ENCODE measurements around the gene PPP1R17.

Gene PPP1R17

GRCh38 chr7:31687024-31687748 is at the start of gene PPP1R17:
TSS of gene PPP1R17 (plus strand) at chr7:31687215. CDS start at chr7:31692442, 5,227 bp downstream.
- no peak for DNase-seq (ENCODE audit: low read depth in 1 of 2, low spot score in 1 of 2)

DNA sequence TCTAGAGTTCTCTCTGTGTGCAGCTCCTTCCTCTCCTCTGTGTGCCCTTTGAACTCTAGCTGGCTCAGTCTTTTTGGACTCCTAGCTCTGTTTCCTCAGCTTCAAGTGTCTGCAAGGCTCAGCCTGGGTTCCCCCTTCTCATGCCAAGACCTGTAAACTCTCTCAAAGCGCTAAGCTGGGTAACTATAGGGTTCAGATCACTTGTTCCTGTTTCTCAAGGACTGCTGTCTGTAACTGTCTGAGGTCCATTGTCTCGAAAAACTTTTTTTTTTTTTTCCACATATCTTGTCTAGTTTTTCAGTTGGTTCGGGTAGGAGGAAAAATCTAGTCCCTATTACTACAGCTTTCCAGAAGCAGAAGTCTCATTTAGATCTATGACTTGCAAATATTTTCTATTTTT is 46.6 kb upstream of the PPP1R17 start:
- DNase-seq (ENCODE audit: low read depth in 1 of 2, low spot score in 1 of 2) = no peak

- no peak for DNase-seq (ENCODE audit: low read depth in 1 of 2, low spot score in 1 of 2)
Measured at GRCh38 chr7:31642681-31643115, 44.3 kb upstream of the PPP1R17 start.

DNA sequence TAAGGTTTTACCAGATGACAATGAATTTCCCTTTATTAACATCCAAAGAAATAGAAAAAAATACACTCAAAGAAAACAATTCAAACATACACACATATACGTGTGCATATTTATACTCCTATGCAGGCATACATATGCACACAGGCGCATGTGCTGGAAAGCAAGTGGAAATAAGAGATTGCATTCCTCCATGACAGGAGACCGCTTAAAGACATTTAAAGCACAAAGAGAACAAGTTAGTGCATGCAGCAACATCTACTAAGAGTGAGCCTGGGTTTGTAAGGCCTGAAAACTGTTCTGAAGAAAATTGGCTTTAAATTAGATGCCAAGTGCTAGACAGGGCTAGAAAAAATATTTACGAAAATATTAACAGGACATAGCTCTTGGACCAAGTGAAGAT is 40.1 kb upstream of the PPP1R17 start:
- DNase-seq (ENCODE audit: low read depth in 1 of 2, low spot score in 1 of 2) = no peak

DNA sequence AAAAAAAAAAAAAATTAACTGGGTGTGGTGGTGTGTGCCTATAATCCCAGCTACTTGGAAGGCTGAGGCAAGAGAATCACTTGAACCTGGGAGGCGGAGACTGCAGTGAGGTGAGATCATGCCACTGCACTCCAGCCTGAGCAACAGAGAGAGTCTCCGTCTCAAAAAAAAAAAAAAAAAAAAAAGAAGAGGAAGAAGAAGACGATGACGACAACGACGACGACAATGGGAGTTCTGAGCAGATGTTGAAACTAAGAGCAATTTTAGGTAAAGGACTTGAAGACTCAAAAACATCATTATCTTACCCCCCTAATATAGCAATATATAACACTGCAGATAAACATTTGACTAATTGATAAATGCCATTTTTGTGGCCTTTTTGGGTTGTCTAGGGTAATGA is 39.5 kb upstream of the PPP1R17 start:
- DNase-seq (ENCODE audit: low read depth in 1 of 2, low spot score in 1 of 2) = no peak

DNA sequence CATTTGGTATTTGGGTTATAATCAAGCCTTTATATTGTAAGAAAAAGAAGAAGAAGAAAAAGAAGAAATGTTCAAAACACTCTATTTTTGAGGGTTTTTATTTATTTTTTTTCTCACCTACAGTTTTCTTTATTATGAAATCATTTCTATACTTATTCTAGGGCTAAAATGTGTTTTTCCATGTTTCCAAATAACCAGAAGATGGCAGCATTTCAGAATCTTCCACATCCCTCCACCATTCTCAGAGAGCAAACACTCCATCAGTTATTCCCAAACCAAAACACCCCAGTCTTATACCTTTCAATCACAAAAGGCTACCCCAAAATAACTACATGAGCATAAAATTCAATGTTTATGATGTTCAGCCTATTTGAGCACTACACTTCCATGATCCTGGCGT is 38.7 kb upstream of the PPP1R17 start:
- no peak for DNase-seq (ENCODE audit: low read depth in 1 of 2, low spot score in 1 of 2)

GRCh38 chr7:31648880-31649279 is 38.1 kb upstream of the PPP1R17 start:
- DNase-seq (ENCODE audit: low read depth in 1 of 2, low spot score in 1 of 2) = no peak

DNA sequence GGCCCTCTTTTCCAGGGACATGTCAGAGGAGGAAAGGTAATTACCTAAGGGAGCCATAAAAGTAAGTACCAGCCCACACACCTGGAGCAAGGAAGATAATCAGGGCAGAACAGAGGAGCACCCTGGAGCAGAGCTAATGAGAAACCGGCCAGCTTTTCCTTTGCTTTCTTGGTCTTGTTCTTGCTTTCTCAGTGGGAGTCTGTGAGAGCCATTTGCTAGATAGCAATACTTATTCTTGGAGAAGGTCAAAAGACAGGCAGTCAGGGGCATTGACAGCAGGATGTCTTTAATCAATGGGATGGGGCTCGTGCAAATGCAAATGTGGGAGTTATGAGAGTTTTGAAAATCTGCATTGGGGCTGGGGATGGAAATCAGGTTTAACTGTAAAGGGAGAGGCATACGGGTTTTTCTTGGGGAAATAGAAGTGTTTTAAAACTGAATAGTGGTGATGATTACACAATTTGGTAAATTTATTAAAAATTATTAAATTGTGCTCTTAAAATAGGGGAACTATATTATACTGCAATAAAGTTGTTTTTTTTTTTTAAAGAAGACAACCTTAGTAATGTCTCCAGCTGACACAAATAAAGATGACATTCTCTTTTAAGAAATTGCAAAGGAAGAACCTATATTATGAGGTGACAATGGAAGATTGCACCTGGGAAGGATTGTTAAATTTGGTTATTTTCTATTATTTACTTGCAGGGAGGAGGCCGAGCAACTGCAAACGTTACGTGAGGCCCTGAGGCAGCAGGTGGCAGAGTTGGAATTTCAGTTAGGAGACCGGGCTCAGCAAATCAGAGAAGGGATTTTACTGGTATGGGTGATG is 35.6 kb upstream of the PPP1R17 start:
- DNase-seq (ENCODE audit: low read depth in 1 of 2, low spot score in 1 of 2) = no peak

DNA sequence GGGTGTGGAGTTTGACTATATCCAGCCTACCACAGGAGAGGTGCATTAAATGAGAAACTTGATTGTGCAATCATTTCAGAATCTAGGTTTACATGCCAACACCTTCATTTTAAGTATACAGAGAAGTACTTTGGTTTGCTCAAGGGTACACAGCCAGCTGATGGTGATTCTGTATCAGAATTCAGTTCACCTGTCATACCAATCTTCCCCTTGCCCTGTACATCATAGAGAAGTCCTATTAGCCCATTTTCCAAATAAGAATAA is 35.0 kb upstream of the PPP1R17 start:
- no peak for DNase-seq (ENCODE audit: low read depth in 1 of 2, low spot score in 1 of 2)

GRCh38 chr7:31663072-31663471 is 23.9 kb upstream of the PPP1R17 start:
- DNase-seq (ENCODE audit: low read depth in 1 of 2, low spot score in 1 of 2) = no peak

DNA sequence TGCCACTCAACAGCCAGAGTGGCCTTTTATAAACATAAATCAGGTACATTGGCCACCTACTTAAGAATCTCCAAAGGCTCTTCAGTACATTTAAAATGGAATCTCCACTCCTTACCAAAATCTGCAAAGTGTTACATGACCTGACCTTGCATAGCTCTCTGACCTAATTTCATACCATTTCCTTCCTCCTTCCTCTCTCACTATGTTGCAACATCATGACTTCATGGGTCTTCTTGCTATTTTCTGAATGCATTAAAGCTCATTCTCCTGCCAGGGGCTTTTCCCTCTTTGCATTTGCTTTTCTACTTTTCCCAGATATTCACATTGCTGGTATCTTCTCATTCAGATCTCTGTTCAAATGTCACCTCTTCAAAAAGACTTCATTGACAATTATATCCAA is 22.1 kb upstream of the PPP1R17 start:
- no peak for DNase-seq (ENCODE audit: low read depth in 1 of 2, low spot score in 1 of 2)

- DNase-seq (ENCODE audit: low read depth in 1 of 2, low spot score in 1 of 2) = no peak
Measured at GRCh38 chr7:31665546-31665945, 21.5 kb upstream of the PPP1R17 start.

- no peak for DNase-seq (ENCODE audit: low read depth in 1 of 2, low spot score in 1 of 2)
Measured at GRCh38 chr7:31669461-31669860, 17.6 kb upstream of the PPP1R17 start.

DNA sequence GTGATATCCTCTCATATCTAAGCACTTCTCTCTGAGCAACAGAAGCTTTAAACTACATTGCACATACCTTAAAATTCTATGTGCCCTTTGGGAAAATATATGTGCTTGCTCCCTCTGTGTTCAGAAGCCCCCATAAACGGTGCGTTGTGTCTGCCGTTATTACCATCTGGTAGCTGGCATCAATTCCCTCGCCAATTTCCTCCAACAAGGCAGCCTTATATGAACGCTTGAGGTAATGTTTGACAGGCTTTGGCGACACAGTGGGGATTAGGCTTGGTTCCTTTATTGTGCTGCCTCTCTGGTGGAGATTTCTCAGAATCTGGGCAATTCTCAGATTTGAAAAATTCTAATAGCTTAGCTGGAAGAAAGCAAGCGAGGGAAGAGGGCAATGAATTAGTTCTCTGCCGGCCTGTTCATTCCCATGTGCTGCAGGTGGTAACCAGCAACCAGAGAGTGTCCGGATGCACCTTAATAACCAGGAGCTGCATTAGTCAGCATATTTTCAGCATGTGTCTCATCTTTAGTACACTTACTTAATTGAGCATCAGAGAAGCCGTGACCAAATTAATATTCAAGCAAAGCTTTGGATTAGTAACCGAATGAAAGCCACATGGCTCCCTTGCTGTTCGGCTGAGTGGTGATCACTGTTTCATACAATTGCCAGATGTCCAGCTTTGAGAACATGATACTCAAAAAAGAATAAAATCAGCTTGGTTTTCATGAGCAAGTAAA is 7.3 kb upstream of the PPP1R17 start:
- no peak for DNase-seq (ENCODE audit: low read depth in 1 of 2, low spot score in 1 of 2)

DNA sequence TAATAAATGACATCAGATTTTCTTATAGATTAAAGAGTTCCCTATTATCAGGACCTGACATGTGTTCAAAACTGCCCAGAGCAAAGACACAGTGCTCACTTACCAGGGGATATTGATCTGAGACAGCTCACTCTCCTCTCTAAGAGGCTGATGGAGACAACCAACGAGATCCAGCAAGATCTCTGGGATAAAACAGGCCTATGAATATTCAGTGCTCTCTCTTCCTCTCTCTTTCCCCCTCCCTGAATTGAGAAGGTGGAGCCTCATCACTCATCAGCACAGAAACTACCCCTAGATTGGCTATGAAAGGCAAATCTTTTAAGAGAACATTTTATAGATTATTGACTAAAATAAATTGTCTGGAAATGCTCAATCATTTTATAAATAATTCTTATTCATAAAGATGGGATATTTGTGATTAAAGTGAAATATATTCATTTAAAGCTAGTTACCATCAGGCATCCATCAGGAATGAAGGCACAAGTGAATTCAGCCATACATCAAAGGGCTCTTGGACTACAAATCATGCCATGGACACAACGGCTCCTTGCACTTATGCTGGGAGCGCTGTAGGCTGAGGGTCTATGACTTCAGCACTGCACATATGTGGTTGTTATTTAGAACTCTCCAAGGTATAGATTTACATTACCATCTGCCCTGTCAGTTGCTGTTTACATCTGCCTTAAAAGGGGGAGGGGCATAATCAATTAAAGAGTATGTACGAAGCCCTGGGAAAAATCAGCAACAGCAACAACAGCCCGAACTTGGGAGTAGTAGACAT is 3.4 kb upstream of the PPP1R17 start:
- no peak for DNase-seq (ENCODE audit: low read depth in 1 of 2, low spot score in 1 of 2)

- DNase-seq (ENCODE audit: low read depth in 1 of 2, low spot score in 1 of 2) = no peak
Measured at GRCh38 chr7:31688372-31688771, 1.4 kb downstream of the PPP1R17 start.

- DNase-seq (ENCODE audit: low read depth in 1 of 2, low spot score in 1 of 2) = no peak
Measured at GRCh38 chr7:31688996-31689395, 2.0 kb downstream of the PPP1R17 start.

DNA sequence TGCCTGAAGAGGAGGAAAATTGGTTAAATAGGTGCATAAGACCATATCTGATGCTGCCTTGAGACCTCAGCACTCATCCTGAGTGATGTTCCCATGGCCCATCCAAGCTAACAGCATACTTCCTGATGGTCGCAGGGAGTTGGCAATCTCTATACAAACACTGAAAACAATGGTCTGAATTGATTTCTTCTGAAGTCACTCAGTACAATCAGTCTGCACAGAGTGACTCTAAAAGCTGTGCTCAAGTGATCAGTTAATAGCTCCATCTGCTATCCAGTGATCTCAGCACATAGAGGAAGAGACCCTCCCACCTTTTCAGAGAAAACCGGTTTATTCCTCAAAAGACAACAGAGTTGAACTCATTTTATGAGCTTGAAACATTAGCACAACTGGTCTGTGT is 3.9 kb downstream of the PPP1R17 start:
- no peak for DNase-seq (ENCODE audit: low read depth in 1 of 2, low spot score in 1 of 2)

GRCh38 chr7:31692451-31692850 is 5.4 kb downstream of the PPP1R17 start:
- no peak for DNase-seq (ENCODE audit: low read depth in 1 of 2, low spot score in 1 of 2)

- no peak for DNase-seq (ENCODE audit: low read depth in 1 of 2, low spot score in 1 of 2)
Measured at GRCh38 chr7:31692871-31693270, 5.9 kb downstream of the PPP1R17 start.

DNA sequence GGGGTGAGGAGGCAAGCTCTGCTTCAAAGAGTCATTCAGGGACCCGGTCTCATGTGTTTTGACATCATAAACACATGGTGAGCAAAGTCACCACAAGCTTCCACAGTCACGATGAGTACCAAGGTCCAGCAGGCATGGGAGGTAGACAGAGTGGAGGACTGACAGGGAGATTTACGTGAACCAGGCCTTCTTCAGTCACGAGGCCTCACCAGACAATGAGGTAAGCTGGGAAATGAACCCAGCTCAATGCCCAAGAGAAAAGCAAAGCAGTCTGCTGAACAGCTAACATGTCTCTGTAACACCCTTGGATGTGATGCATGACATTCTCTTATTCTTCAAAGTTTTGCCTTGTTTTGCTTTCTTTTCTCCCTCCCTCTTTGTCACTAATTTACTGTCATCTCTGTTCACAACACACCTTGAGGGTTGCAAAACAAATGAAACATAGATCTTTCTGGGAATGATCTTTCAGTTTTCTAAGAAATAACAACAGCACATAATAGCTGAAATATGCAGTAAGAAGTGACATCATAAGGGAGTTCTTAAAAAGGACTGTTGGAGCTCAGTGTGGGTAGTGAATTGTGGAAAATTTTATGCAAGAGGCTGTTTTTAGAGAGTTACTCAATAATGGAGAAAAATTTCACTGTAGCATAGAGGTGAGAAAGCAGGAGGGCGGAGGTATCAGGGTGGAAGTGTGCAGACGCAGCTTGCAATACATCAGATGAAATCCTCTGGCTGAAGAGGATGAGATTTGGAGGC is 9.0 kb downstream of the PPP1R17 start:
- DNase-seq (ENCODE audit: low read depth in 1 of 2, low spot score in 1 of 2) = no peak
